ENCODE measurements around the gene MAPK4. TPM values are rescaled to one million over a fixed set of nuclear protein-coding genes. Genes with fewer than 3 reads are reported as not detected.

Gene MAPK4
- total RNA-seq, 1 donor from 2014 or later, result 16.3 TPM

GRCh38 chr18:50665015-50665414, 105.1 kb downstream of the MAPK4 start:
- H3K4me1 Mint-ChIP-seq (ENCODE audit: low read depth), result peaks cover 23% of the 10 kb centered on the region
- no peak overlapping the region for H3K27ac Mint-ChIP-seq
- H3K27me3 Mint-ChIP-seq, result no peaks in the 10 kb centered on the region
- no peak for DNase-seq (ENCODE audit: low spot score, unreplicated experiment)
- TF ChIP-seq CTCF (IDR thresholded peaks at IDR 0.05; ENCODE audit: unreplicated experiment), result no peak
- peaks cover 10% of the 10 kb centered on the region for H3K36me3 Mint-ChIP-seq (ENCODE audit: insufficient read depth)
- H3K9me3 Mint-ChIP-seq (ENCODE audit: low read depth), result peaks cover 4% of the 10 kb centered on the region
- H3K4me3 Mint-ChIP-seq (ENCODE audit: low read depth), result no peak overlapping the region

- Mint-ChIP-seq H3K36me3 (ENCODE audit: insufficient read depth) (peaks cover 10% of the 10 kb centered on the region), H3K4me1 (ENCODE audit: low read depth) (peaks cover 23% of the 10 kb centered on the region), H3K9me3 (ENCODE audit: low read depth) (peaks cover 4% of the 10 kb centered on the region), H3K27ac (no peak overlapping the region), H3K27me3 (no peaks in the 10 kb centered on the region), H3K4me3 (ENCODE audit: low read depth) (no peak overlapping the region)
- no peak for TF ChIP-seq CTCF (IDR thresholded peaks at IDR 0.05; ENCODE audit: unreplicated experiment)
- no peak for DNase-seq (ENCODE audit: low spot score, unreplicated experiment)
These were observed 105.6 kb downstream of the MAPK4 start for GRCh38 chr18:50665519-50665918.

GRCh38 chr18:50666536-50666935, 106.6 kb downstream of the MAPK4 start:
- Mint-ChIP-seq H3K9me3 (ENCODE audit: low read depth) (peaks cover 4% of the 10 kb centered on the region), H3K27me3 (no peaks in the 10 kb centered on the region), H3K4me3 (ENCODE audit: low read depth) (no peak overlapping the region), H3K27ac (no peak overlapping the region), H3K36me3 (ENCODE audit: insufficient read depth) (peaks cover 10% of the 10 kb centered on the region), H3K4me1 (ENCODE audit: low read depth) (peaks cover 24% of the 10 kb centered on the region)
- no peak for TF ChIP-seq CTCF (IDR thresholded peaks at IDR 0.05; ENCODE audit: unreplicated experiment)
- DNase-seq (ENCODE audit: low spot score, unreplicated experiment), result no peak

GRCh38 chr18:50671376-50671775, 111.5 kb downstream of the MAPK4 start:
- no peaks in the 10 kb centered on the region for H3K27me3 Mint-ChIP-seq
- peaks cover 10% of the 10 kb centered on the region for H3K4me1 Mint-ChIP-seq (ENCODE audit: low read depth)
- TF ChIP-seq CTCF (IDR thresholded peaks at IDR 0.05; ENCODE audit: unreplicated experiment), result no peak
- no peaks in the 10 kb centered on the region for H3K9me3 Mint-ChIP-seq (ENCODE audit: low read depth)
- H3K4me3 Mint-ChIP-seq (ENCODE audit: low read depth), result no peak overlapping the region
- H3K36me3 Mint-ChIP-seq (ENCODE audit: insufficient read depth), result no peaks in the 10 kb centered on the region
- H3K27ac Mint-ChIP-seq, result no peak overlapping the region
- DNase-seq (ENCODE audit: low spot score, unreplicated experiment), result no peak

- no peak for DNase-seq (ENCODE audit: low spot score, unreplicated experiment)
- Mint-ChIP-seq H3K27me3 (no peaks in the 10 kb centered on the region), H3K4me3 (ENCODE audit: low read depth) (no peak overlapping the region), H3K4me1 (ENCODE audit: low read depth) (peaks cover 10% of the 10 kb centered on the region), H3K27ac (no peak overlapping the region), H3K9me3 (ENCODE audit: low read depth) (no peaks in the 10 kb centered on the region), H3K36me3 (ENCODE audit: insufficient read depth) (peaks cover 4% of the 10 kb centered on the region)
- TF ChIP-seq CTCF (IDR thresholded peaks at IDR 0.05; ENCODE audit: unreplicated experiment), result no peak
These were observed 114.6 kb downstream of the MAPK4 start for GRCh38 chr18:50674307-50674980.

Measured in progenitor cell of endocrine pancreas (in vitro differentiated cells).